ENCODE data around the gene TLR5. TPM values are rescaled to one million over a fixed set of nuclear protein-coding genes. Genes with fewer than 3 reads are reported as not detected.

TLR5 gene
- total and polyA plus RNA-seq, 7 donors = 0.20 to 3.1 (median 0.80) TPM

GRCh38 chr1:223133824-223134435 is 9.1 kb downstream of the TLR5 start:
- 4 to 6% (median 5%) methylated on average over 23 of the region's 23 CpGs for WGBS, 3 donors
- H3K4me1 ChIP-seq = peaks cover 34% of the 10 kb centered on the region

DNA sequence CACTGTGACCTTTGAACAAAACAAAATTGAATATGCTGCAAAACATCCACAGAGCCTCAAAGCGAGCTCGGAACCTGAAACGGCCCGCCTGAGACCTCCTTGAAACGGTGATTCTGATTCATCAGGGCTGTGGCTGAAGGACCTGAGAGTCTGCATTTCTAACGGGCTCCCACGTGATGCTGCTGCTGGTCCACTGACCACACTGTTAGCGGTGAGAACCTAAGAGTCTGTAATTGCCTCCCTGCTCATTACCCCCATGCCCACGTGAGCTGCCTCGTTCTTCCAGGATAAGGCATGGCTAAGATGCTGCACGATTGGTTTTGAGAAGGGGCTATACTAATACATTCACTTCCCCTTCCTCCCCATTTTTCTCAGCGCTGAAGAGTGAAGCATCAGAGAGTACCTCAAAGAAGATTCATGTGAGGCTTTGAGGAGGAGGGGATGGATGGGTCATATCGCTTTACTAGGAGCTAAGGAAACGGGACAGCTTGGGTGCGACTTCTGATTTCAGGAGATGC is 9.7 kb downstream of the TLR5 start:
- DNase-seq = no peak
- intact Hi-C loops (cut with DNase I) = loop anchor here (2.0 to 5.0 kb wide), 3 partner anchors 111 to 551 kb away; no protein-coding TSS in a partner anchor
- Histone ChIP-seq H3K4me1 (peaks cover 34% of the 10 kb centered on the region), H3K9me3 (no peaks in the 10 kb centered on the region), H3K4me3 (no peak overlapping the region), H3K36me3 (ENCODE audit: insufficient read depth in 1 of 2, low read depth in 1 of 2) (peaks cover 0 to 7% of the 10 kb centered on the region in 2 donors), H3K27ac (no peak overlapping the region), H3K27me3 (ENCODE audit: insufficient read depth in 3 of 3, low read length in 2 of 3) (no peaks in the 10 kb centered on the region)
- TF ChIP-seq, protein P1, sequence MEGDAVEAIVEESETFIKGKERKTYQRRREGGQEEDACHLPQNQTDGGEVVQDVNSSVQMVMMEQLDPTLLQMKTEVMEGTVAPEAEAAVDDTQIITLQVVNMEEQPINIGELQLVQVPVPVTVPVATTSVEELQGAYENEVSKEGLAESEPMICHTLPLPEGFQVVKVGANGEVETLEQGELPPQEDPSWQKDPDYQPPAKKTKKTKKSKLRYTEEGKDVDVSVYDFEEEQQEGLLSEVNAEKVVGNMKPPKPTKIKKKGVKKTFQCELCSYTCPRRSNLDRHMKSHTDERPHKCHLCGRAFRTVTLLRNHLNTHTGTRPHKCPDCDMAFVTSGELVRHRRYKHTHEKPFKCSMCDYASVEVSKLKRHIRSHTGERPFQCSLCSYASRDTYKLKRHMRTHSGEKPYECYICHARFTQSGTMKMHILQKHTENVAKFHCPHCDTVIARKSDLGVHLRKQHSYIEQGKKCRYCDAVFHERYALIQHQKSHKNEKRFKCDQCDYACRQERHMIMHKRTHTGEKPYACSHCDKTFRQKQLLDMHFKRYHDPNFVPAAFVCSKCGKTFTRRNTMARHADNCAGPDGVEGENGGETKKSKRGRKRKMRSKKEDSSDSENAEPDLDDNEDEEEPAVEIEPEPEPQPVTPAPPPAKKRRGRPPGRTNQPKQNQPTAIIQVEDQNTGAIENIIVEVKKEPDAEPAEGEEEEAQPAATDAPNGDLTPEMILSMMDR (IDR thresholded peaks at IDR 0.05) = no peak
- no peak for ATAC-seq
- 30 to 32% (median 31%) methylated on average over 15 of the region's 15 CpGs for WGBS, 3 donors

More at GRCh38 chr1:223133824-223134435, 9.1 kb downstream of the TLR5 start:
- ATAC-seq (peak; percentile 83 to 89 (median 84)), DNase-seq (peak; percentile 84 to 91)
- Histone ChIP-seq H3K9me3 (no peaks in the 10 kb centered on the region), H3K36me3 (ENCODE audit: insufficient read depth in 1 of 2, low read depth in 1 of 2) (peaks cover 0 to 7% of the 10 kb centered on the region in 2 donors), H3K27ac (peak overlapping the region; percentile 64), H3K4me3 (peak overlapping the region; percentile 57), H3K27me3 (ENCODE audit: insufficient read depth in 3 of 3, low read length in 2 of 3) (no peaks in the 10 kb centered on the region)
- intact Hi-C loops (cut with DNase I) = loop anchor here (2.0 to 5.0 kb wide), 3 partner anchors 111 to 551 kb away; no protein-coding TSS in a partner anchor
- TF ChIP-seq, protein P1 (IDR thresholded peaks at IDR 0.05) = peak; percentile 89

DNA sequence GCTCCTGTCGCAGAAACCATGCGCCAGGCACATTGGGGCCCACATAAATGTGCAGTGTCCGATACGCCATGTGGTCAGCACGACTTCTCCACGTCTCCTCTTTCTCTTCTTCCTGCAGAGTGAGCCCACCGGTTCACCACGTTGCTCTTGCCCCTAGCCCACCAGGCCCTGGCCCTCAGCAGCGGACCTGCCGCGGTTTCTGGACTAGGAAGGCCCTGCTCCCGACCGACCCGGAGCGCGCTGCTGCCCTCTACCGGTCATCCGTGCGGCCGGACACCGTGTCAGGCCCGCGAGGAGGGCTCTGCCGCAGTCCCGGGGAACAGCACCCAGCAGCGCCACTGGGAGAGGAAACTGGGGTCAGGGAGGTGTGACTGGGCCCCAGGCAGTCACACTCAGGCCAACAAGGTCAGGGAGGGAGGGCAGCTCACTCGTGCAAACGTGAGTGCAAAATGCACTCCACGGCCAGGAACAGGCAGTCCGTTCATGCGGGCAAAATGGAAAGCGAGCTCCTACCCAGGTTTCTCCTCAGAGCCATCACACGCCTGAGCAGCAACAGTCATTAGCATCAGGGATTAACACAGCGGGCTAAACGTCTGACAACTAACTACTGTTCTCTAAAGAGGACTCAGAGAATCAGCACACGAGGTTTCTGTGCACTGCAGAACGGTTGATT is 13.7 kb downstream of the TLR5 start:
- DNase-seq (peak; percentile 80 to 87), ATAC-seq (peak; percentile 63 to 82 (median 79))
- intact Hi-C loops (cut with DNase I) = loop anchor here in 1 of 2 donors (10.0 kb wide), 1 partner anchor 335 kb away; no protein-coding TSS in a partner anchor
- Histone ChIP-seq H3K27me3 (ENCODE audit: insufficient read depth in 3 of 3, low read length in 2 of 3) (no peaks in the 10 kb centered on the region), H3K27ac (no peak overlapping the region), H3K4me1 (peaks cover 4% of the 10 kb centered on the region), H3K9me3 (no peaks in the 10 kb centered on the region), H3K4me3 (peak overlapping the region; percentile 26), H3K36me3 (ENCODE audit: insufficient read depth in 1 of 2, low read depth in 1 of 2) (peaks cover 0 to 7% of the 10 kb centered on the region in 2 donors)
- WGBS, 3 donors = 22 to 31% (median 28%) methylated on average over 37 of the region's 37 CpGs
- TF ChIP-seq, protein P1 (IDR thresholded peaks at IDR 0.05) = peak; percentile 78

DNA sequence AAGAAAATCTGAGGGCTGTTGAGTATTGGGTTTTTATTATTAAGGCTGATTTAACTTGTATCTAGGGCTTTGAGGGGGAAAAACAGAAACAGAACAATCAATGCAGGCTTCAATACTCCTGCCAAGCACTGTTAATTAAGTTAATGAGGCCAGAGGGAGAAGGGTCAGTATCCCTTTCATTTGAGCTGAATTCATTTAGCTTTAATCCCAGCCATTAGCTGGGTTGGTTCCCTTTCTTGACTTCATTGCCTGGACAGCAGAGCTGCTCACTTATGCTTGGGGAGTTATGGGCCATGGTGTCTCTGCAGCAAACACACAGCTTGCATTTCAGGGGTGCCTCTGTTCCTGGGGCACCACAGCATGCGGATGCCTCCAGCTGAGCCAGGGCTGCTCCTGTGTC is 16.3 kb downstream of the TLR5 start:
- peaks cover 0 to 7% of the 10 kb centered on the region in 2 donors for H3K36me3 ChIP-seq (ENCODE audit: insufficient read depth in 1 of 2, low read depth in 1 of 2)
- H3K27ac ChIP-seq = no peak overlapping the region
- TF ChIP-seq, protein P1 (IDR thresholded peaks at IDR 0.05) = no peak
- DNase-seq (no peak), ATAC-seq (no peak)
- no peaks in the 10 kb centered on the region for H3K4me1 ChIP-seq
- H3K27me3 ChIP-seq (ENCODE audit: insufficient read depth in 3 of 3, low read length in 2 of 3) = no peaks in the 10 kb centered on the region
- WGBS, 3 donors = 98 to 100% (median 100%) methylated on average over 1 of the region's 1 CpG
- intact Hi-C loops (cut with DNase I) = loop anchor here in 1 of 2 donors (10.0 kb wide), 1 partner anchor 332 kb away; no protein-coding TSS in a partner anchor
- H3K9me3 ChIP-seq = no peaks in the 10 kb centered on the region
- H3K4me3 ChIP-seq = no peak overlapping the region

All from psoas muscle (tissue), 8 donors.